Measurements from ENCODE around the gene MRPS2. TPM values are rescaled to one million over a fixed set of nuclear protein-coding genes. Genes with fewer than 3 reads are reported as not detected.

The MRPS2 gene
- total RNA-seq, 4 donors from 2014 or later: 9.7 to 28.2 (median 20.1) TPM

GRCh38 chr9:135499326-135500070 lies 984 bp upstream of the MRPS2 start:
- peak; percentile 94 to 96 for DNase-seq
- Histone ChIP-seq H3K36me3 (no peaks in the 10 kb centered on the region), H3K27ac (peak overlapping the region; percentile 74 to 76), H3K27me3 (no peaks in the 10 kb centered on the region), H3K9me3 (no peaks in the 10 kb centered on the region), H3K4me1 (peaks cover 2 to 16% of the 10 kb centered on the region in 2 donors), H3K4me3 (peak overlapping the region; percentile 76 to 89)
- intact Hi-C loops (cut with DNase I; ENCODE audit: low total_unique reads): no loop called here
- TF ChIP-seq POLR2A (IDR thresholded peaks at IDR 0.05) (peak in 1 of 2 donors; percentile 8), CTCF (IDR thresholded peaks at IDR 0.05) (peak in 2 of 4 experiments; percentile 6 to 48)

- Histone ChIP-seq H3K4me3 (peak overlapping the region; percentile 76 to 89), H3K4me1 (peaks cover 2 to 16% of the 10 kb centered on the region in 2 donors), H3K27ac (peak overlapping the region; percentile 74 to 76), H3K27me3 (no peaks in the 10 kb centered on the region), H3K9me3 (no peaks in the 10 kb centered on the region), H3K36me3 (no peaks in the 10 kb centered on the region)
- intact Hi-C loops (cut with DNase I; ENCODE audit: low total_unique reads): no loop called here
- TF ChIP-seq POLR2A (IDR thresholded peaks at IDR 0.05) (no peak), CTCF (IDR thresholded peaks at IDR 0.05) (no peak)
- DNase-seq: no peak
These were observed 384 bp upstream of the MRPS2 start for GRCh38 chr9:135500071-135500524.

DNA sequence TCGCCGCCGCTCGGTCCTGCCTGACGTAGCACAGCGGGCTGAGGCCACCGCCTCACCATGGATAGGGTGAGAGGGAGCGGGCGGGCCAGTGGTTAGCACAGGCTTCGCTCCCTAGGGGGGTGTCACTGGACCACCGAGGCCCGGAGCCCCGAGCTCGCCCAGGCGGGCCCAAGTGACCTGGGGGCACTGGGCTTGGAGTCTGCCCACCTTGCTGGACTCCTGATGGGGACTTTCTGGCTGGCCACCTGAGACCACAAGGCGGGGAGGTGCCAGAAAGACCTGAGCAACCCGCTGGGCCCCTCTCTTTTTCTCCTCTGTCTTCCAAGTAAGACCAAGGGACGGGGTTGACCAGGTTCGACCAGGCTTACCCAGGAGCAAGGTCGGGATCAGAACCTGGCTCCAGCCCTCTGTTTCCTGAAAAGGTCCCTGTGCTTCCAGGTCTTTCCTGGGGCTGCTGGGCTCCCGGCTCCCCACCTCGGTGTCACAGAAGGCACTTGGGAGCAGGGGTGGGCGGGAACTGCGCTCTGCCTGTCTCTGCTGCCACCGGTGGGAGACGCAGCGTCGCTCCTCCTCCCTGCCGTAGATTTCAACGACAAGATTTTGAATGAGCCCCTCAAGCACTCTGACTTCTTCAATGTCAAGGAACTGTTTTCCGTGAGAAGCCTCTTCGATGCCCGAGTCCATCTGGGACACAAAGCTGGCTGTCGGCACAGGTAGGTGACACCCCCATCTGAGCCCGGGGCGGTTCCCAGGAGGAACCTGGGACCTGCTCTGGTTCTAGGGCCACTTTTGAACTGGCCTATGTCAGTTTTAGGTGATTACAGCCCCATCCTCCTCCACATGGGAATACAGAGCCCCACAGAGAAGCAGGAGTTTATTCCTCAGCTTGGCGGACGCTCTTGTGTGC lies 1.0 kb downstream of the MRPS2 start:
- H3K4me3 ChIP-seq: peak overlapping the region; percentile 76 to 89
- no peaks in the 10 kb centered on the region for H3K36me3 ChIP-seq
- H3K9me3 ChIP-seq: no peaks in the 10 kb centered on the region
- intact Hi-C loops (cut with DNase I; ENCODE audit: low total_unique reads): no loop called here
- H3K4me1 ChIP-seq: peaks cover 2 to 16% of the 10 kb centered on the region in 2 donors
- no peaks in the 10 kb centered on the region for H3K27me3 ChIP-seq
- TF ChIP-seq CTCF (IDR thresholded peaks at IDR 0.05) (no peak), POLR2A (IDR thresholded peaks at IDR 0.05) (no peak)
- no peak for DNase-seq
- H3K27ac ChIP-seq: peak overlapping the region; percentile 68 to 74

DNA sequence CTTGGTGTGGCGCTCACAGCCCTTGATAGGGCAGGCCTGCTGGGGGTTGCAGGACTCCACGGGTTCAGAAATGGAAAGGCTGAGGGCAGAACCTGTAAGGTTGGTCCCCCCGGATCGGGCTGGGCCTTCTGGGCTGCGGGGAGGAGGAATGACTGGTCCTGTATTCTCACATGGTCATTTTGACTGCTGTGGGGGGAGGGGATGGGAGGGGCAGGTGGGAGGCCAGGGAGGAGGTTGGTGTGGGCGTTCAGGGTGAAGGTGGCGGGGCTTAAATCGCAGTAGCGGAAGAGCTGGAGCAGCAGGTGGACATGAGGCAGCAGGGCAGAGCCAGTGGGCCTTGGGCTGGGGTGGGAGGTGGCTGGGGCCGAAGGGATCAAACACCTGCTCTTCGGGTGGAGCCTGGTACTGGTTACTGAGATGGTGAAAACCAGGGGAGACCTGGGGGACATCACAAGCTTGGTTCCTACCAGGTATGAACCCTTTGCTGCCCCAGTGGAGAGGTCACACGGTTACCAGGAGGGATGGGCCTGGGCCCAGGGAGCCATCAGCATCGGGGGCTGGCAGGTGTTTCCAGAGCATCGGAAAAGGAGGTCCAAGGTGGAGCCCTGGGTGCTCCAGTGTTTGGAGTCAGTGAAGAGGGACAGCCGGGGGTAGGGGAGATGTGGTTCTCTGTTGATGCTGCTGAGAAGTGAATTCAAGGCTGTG lies 1.8 kb downstream of the MRPS2 start:
- TF ChIP-seq CTCF (IDR thresholded peaks at IDR 0.05): no peak
- no peak for TF ChIP-seq POLR2A (IDR thresholded peaks at IDR 0.05)
- H3K27ac ChIP-seq: no peak overlapping the region
- no peak overlapping the region for H3K4me3 ChIP-seq
- intact Hi-C loops (cut with DNase I; ENCODE audit: low total_unique reads): no loop called here
- H3K36me3 ChIP-seq: no peaks in the 10 kb centered on the region
- DNase-seq: no peak
- peaks cover 2 to 16% of the 10 kb centered on the region in 2 donors for H3K4me1 ChIP-seq
- H3K9me3 ChIP-seq: no peaks in the 10 kb centered on the region
- no peaks in the 10 kb centered on the region for H3K27me3 ChIP-seq
